ENCODE data around the gene TTC9. TPM values are rescaled to one million over a fixed set of nuclear protein-coding genes. Genes with fewer than 3 reads are reported as not detected.

Gene TTC9
- total and polyA plus RNA-seq, 9 of the 15 experiments (the other 6 are each of a cell fraction or from before 2014, with no cell fraction given), result 0.07 TPM; not detected in 8

GRCh38 chr14:70653662-70654061 is 11.9 kb downstream of the TTC9 start:
- intact Hi-C loops (cut with micrococcal nuclease), result no loop called here
- FAIRE-seq, result no peak
- CTCF ChIA-PET (ENCODE audit: low intra/inter-chr PET ratio), result no interaction called here

More at GRCh38 chr14:70653662-70654061, 11.9 kb downstream of the TTC9 start:
- Histone ChIP-seq H3K9me1 (ENCODE audit: control insufficient read depth, insufficient read depth, low read length) (no peaks in the 10 kb centered on the region), H3K9ac (ENCODE audit: insufficient read depth in 1 of 2, low read depth in 2 of 2, low read length in 2 of 2) (no peak overlapping the region), H2AFZ (ENCODE audit: low read depth, low read length) (no peak overlapping the region), H3K27me3 (ENCODE audit: control insufficient read depth in 2 of 2, insufficient read depth in 2 of 2, low read length in 2 of 2) (peaks cover 0 to 6% of the 10 kb centered on the region in 2 experiments; a peak in 2 of 5 replicates), H3K79me2 (ENCODE audit: control insufficient read depth, insufficient read depth, low read length) (no peaks in the 10 kb centered on the region), H3K27ac (ENCODE audit: extremely low read depth, low read depth, low read length) (no peak overlapping the region), H3K36me3 (ENCODE audit: control insufficient read depth, insufficient read depth, low read length) (no peaks in the 10 kb centered on the region), H4K20me1 (replicated peaks; ENCODE audit: control insufficient read depth, insufficient read depth, low read length) (no peaks in the 10 kb centered on the region), H3K4me3 (no peak overlapping the region), H3K9me3 (replicated peaks; ENCODE audit: control insufficient read depth, insufficient read depth, low read depth, low read length) (no peaks in the 10 kb centered on the region), H3K4me1 (replicated peaks in 1 of 2; ENCODE audit: control insufficient read depth in 2 of 2, insufficient read depth in 2 of 2, low read length in 2 of 2) (no peaks in the 10 kb centered on the region), H3K4me2 (ENCODE audit: insufficient read depth, low read length) (no peak overlapping the region)
- DNase-seq (ENCODE audit: extremely low read depth in 1 of 4, low spot score in 3 of 4) (no peak), ATAC-seq (no peak)
- no TSS peak for BruUV-seq (replicated peaks)
- in situ Hi-C loops (cut with MboI), result no loop called here
- 0% methylated on average over 3 of the region's 3 CpGs for WGBS (ENCODE audit: insufficient coverage, low coverage, missing lambda C conversion rate)
- POLR2A ChIA-PET, result no interaction called here
- no peak for TF ChIP-seq TCF3 (CRISPR knock-in tag; IDR thresholded peaks at IDR 0.05)
- no peak for TF ChIP-seq ASH1L (IDR thresholded peaks at IDR 0.05; ENCODE audit: borderline replicate concordance, low read depth, partially characterized antibody)
- no peak for TF ChIP-seq SMARCE1 (IDR thresholded peaks at IDR 0.05)
- TF ChIP-seq RFX5 (IDR thresholded peaks at IDR 0.05; ENCODE audit: low read depth, low read length), result no peak
- TF ChIP-seq NCOA1 (IDR thresholded peaks at IDR 0.05; ENCODE audit: low read depth), result no peak
- TF ChIP-seq NCOA4 (IDR thresholded peaks at IDR 0.05; ENCODE audit: partially characterized antibody), result no peak
- TF ChIP-seq ZNF561 (CRISPR knock-in tag; conservative IDR thresholded peaks at IDR 0.05), result no peak
- TF ChIP-seq ARID4B (CRISPR knock-in tag; IDR thresholded peaks at IDR 0.05), result no peak
- TF ChIP-seq GTF2B (IDR thresholded peaks at IDR 0.05; ENCODE audit: extremely low read depth, insufficient read length), result no peak
- TF ChIP-seq MTA1 (IDR thresholded peaks at IDR 0.05; ENCODE audit: borderline replicate concordance), result no peak
- TF ChIP-seq ZNF277 (CRISPR knock-in tag; IDR thresholded peaks at IDR 0.05; ENCODE audit: borderline replicate concordance), result no peak
- no peak for TF ChIP-seq ZNF174 (CRISPR knock-in tag; IDR thresholded peaks at IDR 0.05)
- no peak for TF ChIP-seq SRSF1 (IDR thresholded peaks at IDR 0.05; ENCODE audit: low read depth, low read length)
- TF ChIP-seq YY1 (IDR thresholded peaks at IDR 0.05; ENCODE audit: borderline replicate concordance in 1 of 3, control insufficient read depth in 1 of 3, extremely low read depth in 1 of 3, insufficient read depth in 3 of 3, insufficient read length in 1 of 3, insufficient replicate concordance in 2 of 3, low read depth in 1 of 3, low read length in 2 of 3), result no peak
